Measurements from ENCODE around the gene MARCHF11. TPM values are rescaled to one million over a fixed set of nuclear protein-coding genes. Genes with fewer than 3 reads are reported as not detected.

Gene MARCHF11
- total RNA-seq, 1 donor from 2014 or later: not detected

DNA sequence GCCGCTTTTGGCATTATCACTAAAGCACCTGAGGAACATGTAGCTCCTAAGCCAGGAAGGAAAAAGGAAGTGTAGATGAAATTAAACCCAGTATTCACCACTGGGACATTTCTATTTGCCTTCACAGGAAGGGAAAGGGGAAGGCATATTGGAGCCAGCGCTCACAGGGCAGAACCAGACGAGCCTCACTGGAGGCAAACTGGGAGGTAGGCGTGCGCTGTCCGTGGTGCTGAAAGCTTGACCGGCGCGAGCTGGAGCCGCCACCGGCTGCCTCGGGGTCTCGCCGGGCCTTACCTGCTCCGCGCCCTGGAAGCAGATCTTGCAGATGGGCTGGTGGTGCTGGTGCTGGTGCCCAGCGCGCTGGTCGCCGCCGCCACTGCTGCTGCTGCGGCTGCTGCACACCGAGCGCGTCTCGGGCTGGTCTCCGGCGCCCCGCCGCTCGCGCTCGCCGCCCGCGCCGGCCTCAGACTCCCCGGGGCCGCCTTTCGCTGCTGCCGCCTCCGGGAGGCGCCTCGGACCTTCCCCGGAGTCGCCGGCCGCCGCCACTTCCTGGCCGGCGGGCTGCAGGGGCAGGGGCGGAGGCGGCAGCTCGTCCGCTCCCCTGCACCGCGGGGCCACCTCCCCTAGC lies 732 bp downstream of the MARCHF11 start:
- Histone ChIP-seq H3K27me3 (ENCODE audit: control insufficient read depth, insufficient read depth, low read length) (peaks cover 20% of the 10 kb centered on the region), H3K4me3 (ENCODE audit: low read depth, low read length) (peak overlapping the region; percentile 10), H3K36me3 (ENCODE audit: control insufficient read depth, insufficient read depth, low read length) (no peaks in the 10 kb centered on the region)
- peak; percentile 23 for DNase-seq (ENCODE audit: low read depth)
- TF ChIP-seq CTCF (IDR thresholded peaks at IDR 0.05; ENCODE audit: insufficient read depth, low read length, poor library complexity, severe bottlenecking): no peak

DNA sequence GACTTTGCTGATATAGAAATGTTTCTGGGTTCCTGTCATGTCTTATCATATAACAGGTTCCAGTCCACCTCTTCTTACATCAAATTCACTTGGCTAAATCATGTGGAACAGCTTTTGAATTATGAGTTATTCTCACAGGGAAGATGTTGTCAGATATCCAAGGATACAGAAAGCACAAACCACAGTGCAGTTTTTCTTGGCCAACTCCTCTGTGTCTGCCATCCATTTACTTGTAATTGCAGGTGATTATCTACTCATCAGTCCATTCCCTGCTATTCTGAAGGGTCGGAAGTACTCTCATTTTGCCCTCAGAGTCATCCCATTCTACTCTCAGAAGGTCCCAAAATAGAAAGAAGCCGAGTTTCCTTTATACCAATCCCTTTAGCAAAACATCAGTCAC lies 10.0 kb downstream of the MARCHF11 start:
- no peak for DNase-seq (ENCODE audit: low read depth)
- no peak for TF ChIP-seq CTCF (IDR thresholded peaks at IDR 0.05; ENCODE audit: insufficient read depth, low read length, poor library complexity, severe bottlenecking)
- Histone ChIP-seq H3K4me3 (ENCODE audit: low read depth, low read length) (no peak overlapping the region), H3K27me3 (ENCODE audit: control insufficient read depth, insufficient read depth, low read length) (no peaks in the 10 kb centered on the region), H3K36me3 (ENCODE audit: control insufficient read depth, insufficient read depth, low read length) (no peaks in the 10 kb centered on the region)

- Histone ChIP-seq H3K4me3 (ENCODE audit: low read depth, low read length) (no peak overlapping the region), H3K36me3 (ENCODE audit: control insufficient read depth, insufficient read depth, low read length) (no peaks in the 10 kb centered on the region), H3K27me3 (ENCODE audit: control insufficient read depth, insufficient read depth, low read length) (no peaks in the 10 kb centered on the region)
- TF ChIP-seq CTCF (IDR thresholded peaks at IDR 0.05; ENCODE audit: insufficient read depth, low read length, poor library complexity, severe bottlenecking): peak; percentile 72
- DNase-seq (ENCODE audit: low read depth): peak; percentile 25
These were observed 18.9 kb downstream of the MARCHF11 start for GRCh38 chr5:16160706-16161105.

DNA sequence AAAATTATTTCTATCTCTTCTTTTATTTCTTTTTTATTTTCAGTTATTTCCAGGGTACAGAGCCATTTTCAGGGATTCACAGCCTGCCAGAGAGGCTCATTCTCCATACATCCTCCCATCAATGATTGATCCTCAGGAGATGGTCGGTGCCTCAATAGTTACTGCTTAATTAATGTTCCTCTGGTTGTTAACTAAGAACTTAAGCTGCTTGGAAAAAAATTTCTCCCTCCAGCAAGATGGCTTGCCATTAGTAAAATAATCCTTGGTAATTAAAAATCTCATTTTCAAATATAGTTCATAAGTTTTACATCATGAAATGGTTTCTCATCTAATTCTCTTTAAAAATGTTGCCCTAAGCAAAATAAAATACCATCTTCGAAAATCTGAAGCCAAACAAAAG lies 20.0 kb downstream of the MARCHF11 start:
- DNase-seq (ENCODE audit: low read depth): no peak
- no peaks in the 10 kb centered on the region for H3K36me3 ChIP-seq (ENCODE audit: control insufficient read depth, insufficient read depth, low read length)
- no peaks in the 10 kb centered on the region for H3K27me3 ChIP-seq (ENCODE audit: control insufficient read depth, insufficient read depth, low read length)
- H3K4me3 ChIP-seq (ENCODE audit: low read depth, low read length): no peak overlapping the region
- TF ChIP-seq CTCF (IDR thresholded peaks at IDR 0.05; ENCODE audit: insufficient read depth, low read length, poor library complexity, severe bottlenecking): no peak

- TF ChIP-seq CTCF (IDR thresholded peaks at IDR 0.05; ENCODE audit: insufficient read depth, low read length, poor library complexity, severe bottlenecking): no peak
- no peak for DNase-seq (ENCODE audit: low read depth)
- Histone ChIP-seq H3K4me3 (ENCODE audit: low read depth, low read length) (no peak overlapping the region), H3K27me3 (ENCODE audit: control insufficient read depth, insufficient read depth, low read length) (no peaks in the 10 kb centered on the region), H3K36me3 (ENCODE audit: control insufficient read depth, insufficient read depth, low read length) (no peaks in the 10 kb centered on the region)
These were observed 23.4 kb downstream of the MARCHF11 start for GRCh38 chr5:16156152-16156551.
